Camera-type eye (tissue), 1 donor: Measurements from ENCODE around the gene GPR157. TPM values are rescaled to one million over a fixed set of nuclear protein-coding genes. Genes with fewer than 3 reads are reported as not detected.

Source experiments
- total RNA-seq: library from RNA; depleted of rRNA; stranded (reverse); fragments of >200 nt; gene quantifications from one replicate; pipeline ENCODE4 v1.2.3, GENCODE V29; 2014

The GPR157 gene
- total RNA-seq, result 2.5 TPM

GRCh38 chr1:9128520-9129265, at the start of gene GPR157:
GPR157 (minus strand) TSS chr1:9129102; CDS start chr1:9129027, 75 bp downstream.

DNA sequence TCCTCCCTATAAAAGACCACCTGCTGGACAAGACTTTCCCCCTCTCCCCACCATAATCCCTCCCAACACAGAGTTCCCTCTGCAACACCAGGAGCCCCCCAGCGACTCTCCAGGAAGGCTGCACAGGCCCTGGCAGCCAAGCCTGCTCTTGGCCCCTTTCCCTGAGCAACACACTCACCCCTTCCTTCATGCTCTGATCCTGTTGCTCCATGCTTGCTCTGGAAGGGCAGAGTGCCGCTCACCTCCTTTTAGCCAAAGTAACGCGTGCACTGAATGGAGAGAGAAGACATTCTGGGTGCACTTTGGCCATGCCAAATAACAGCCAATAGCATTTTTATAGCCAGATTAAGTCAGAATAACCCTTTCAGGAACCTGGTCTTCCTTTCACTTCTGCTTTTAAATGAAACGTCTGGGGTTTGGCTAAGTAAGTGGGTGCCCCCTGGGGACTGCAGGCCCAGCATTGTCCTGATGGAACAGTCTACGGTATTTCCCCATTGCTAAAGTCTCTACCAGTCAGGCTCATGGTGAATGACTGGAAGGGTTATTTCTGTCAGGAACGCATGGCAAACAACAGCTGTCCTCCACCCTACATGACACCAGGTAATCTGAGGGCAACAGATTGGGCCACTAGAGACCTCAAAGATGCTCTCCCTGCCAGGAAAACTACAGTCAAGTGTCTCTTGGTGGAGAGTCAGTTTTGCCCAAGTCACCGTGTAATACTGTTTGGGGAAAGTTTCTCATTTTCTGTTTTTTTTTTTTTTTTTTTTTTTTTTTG, 59.4 kb downstream of the GPR157 start, which contains the start of gene SLC2A5:
TSS of gene SLC2A5 (minus strand) at position 310 of the 775 bp plus-strand sequence. CDS start at position 211, 99 bp downstream.

Other genes starting within 250 kb of the GPR157 start
- gene CA6, start 183.2 kb downstream of the GPR157 start, total RNA-seq, result not detected
- not detected for gene SLC2A7, start 102.7 kb downstream of the GPR157 start, total RNA-seq
- gene SLC2A5, start 59.5 kb downstream of the GPR157 start, total RNA-seq, result 3.4 TPM
- gene H6PD, start 105.7 kb upstream of the GPR157 start, total RNA-seq, result 34.1 TPM
- gene SPSB1, start 163.8 kb upstream of the GPR157 start, total RNA-seq, result 13.0 TPM